Left hindlimb (tissue), 1 donor: ENCODE results near the gene ZCWPW1.
"Not testable (repeated sequence)": the region's sequence is repeated elsewhere in the genome, so short reads cannot be mapped to it uniquely, and the experiment has no call there.

Source experiments
- DNase-seq: peaks from one replicate; pipeline ENCODE4 v3.0.0-alpha.2; 2018

Gene ZCWPW1

GRCh38 chr7:100453854-100454253, 25.4 kb upstream of the ZCWPW1 start:
- DNase-seq, result not testable (repeated sequence)

GRCh38 chr7:100452513-100452912, 24.0 kb upstream of the ZCWPW1 start:
- no peak for DNase-seq

- DNase-seq, result no peak
Measured at GRCh38 chr7:100449190-100449795, 20.8 kb upstream of the ZCWPW1 start.

GRCh38 chr7:100447363-100447762, 18.9 kb upstream of the ZCWPW1 start:
- DNase-seq, result peak; percentile 5

GRCh38 chr7:100446040-100446439, 17.5 kb upstream of the ZCWPW1 start:
- no peak for DNase-seq

- peak; percentile 43 for DNase-seq
Measured at GRCh38 chr7:100444311-100445278, 16.1 kb upstream of the ZCWPW1 start.

- DNase-seq, result peak; percentile 16
Measured at GRCh38 chr7:100443096-100443840, 14.8 kb upstream of the ZCWPW1 start.

GRCh38 chr7:100441641-100442535, 13.4 kb upstream of the ZCWPW1 start:
- DNase-seq, result peak; percentile 12

- not testable (repeated sequence) for DNase-seq
Measured at GRCh38 chr7:100439244-100439643, 10.7 kb upstream of the ZCWPW1 start.

GRCh38 chr7:100438731-100439130, 10.2 kb upstream of the ZCWPW1 start:
- not testable (repeated sequence) for DNase-seq

- DNase-seq, result no peak
Measured at GRCh38 chr7:100438172-100438571, 9.7 kb upstream of the ZCWPW1 start.

- no peak for DNase-seq
Measured at GRCh38 chr7:100437150-100438100, 8.9 kb upstream of the ZCWPW1 start.

GRCh38 chr7:100435401-100436304, 7.2 kb upstream of the ZCWPW1 start:
- DNase-seq, result peak; percentile 65

- no peak for DNase-seq
Measured at GRCh38 chr7:100434297-100435144, 6.0 kb upstream of the ZCWPW1 start.

GRCh38 chr7:100433592-100434296, 5.2 kb upstream of the ZCWPW1 start:
- no peak for DNase-seq

- DNase-seq, result no peak
Measured at GRCh38 chr7:100433276-100433591, 4.7 kb upstream of the ZCWPW1 start.

- DNase-seq, result no peak
Measured at GRCh38 chr7:100432621-100433275, 4.2 kb upstream of the ZCWPW1 start.

GRCh38 chr7:100432053-100432452, 3.5 kb upstream of the ZCWPW1 start:
- DNase-seq, result no peak
